Heart right ventricle (tissue), 16 donors: ENCODE measurements around the gene MAGI2. TPM values are rescaled to one million over a fixed set of nuclear protein-coding genes. Genes with fewer than 3 reads are reported as not detected.
"Not testable (repeated sequence)": the region's sequence is repeated elsewhere in the genome, so short reads cannot be mapped to it uniquely, and the experiment has no call there.

ENCODE experiments used
- ATAC-seq, 8 donors: fragments of 200-7000 bp; cut with Tn5 transposase; one replicate each; pipeline ENCODE4 v1.9.1; 2020; ENCODE audit warnings: mild to moderate bottlenecking in 8 of 8, moderate library complexity in 8 of 8, moderate number of reproducible peaks in 1 of 8
- DNase-seq, 2 donors: peaks; one replicate each; pipeline ENCODE4 v3.0.0-alpha.2; 2020
- H3K27ac ChIP-seq, 10 donors: fragments of 200-600 bp; sonication (generic) in 2 of 10; one replicate each; pipeline versions ENCODE4 v1.5.0 to v1.8.0; 2020 to 2022; ENCODE audit warnings: mild to moderate bottlenecking in 3 of 10
- H3K27me3 ChIP-seq, 7 donors: fragments of 200-600 bp; one replicate each; pipeline ENCODE4 v1.8.0; 2021 to 2022; ENCODE audit warnings: mild to moderate bottlenecking in 2 of 7
- H3K36me3 ChIP-seq, 9 donors: fragments of 200-600 bp; sonication (generic) in 1 of 9; one replicate each; pipeline versions ENCODE4 v1.5.0 to v1.8.0; 2020 to 2022; ENCODE audit warnings: mild to moderate bottlenecking in 2 of 9
- H3K4me1 ChIP-seq, 9 donors: fragments of 200-600 bp; sonication (generic) in 1 of 9; one replicate each; pipeline versions ENCODE4 v1.5.0 to v1.8.0; 2020 to 2022; ENCODE audit warnings: mild to moderate bottlenecking in 4 of 9
- H3K4me3 ChIP-seq, 10 donors: fragments of 200-600 bp; sonication (generic) in 2 of 10; one replicate each; pipeline versions ENCODE4 v1.5.0 to v1.8.0; 2020 to 2022; ENCODE audit warnings: mild to moderate bottlenecking in 7 of 10, moderate library complexity in 2 of 10
- H3K9me3 ChIP-seq, 11 donors: fragments of 200-600 bp in 10 of 11; sonication (generic) in 2 of 11; one replicate each; pipeline versions ENCODE4 v1.5.0 to v1.8.0; 2013 to 2022; ENCODE audit warnings: mild to moderate bottlenecking in 2 of 11, control low read depth in 1 of 11, moderate library complexity in 1 of 11
- WGBS, 2 donors: extraction: QIAGEN DNeasy Blood & Tissue Kit; methylation state at CpG; one replicate each; pipeline ENCODE4 v1.1.7; 2013; ENCODE audit warnings: inconsistent platforms in 1 of 2; 5-methylcytosine and 5-hydroxymethylcytosine counted together
- intact Hi-C, 10 donors: fragments of 100-400 bp; cut with DNase I; formaldehyde crosslinking; loops; one replicate each; pipeline versions ENCODE4 v1.11.1 to v1.14.2; 2022
- polyA plus RNA-seq, 2 donors: library from polyadenylated mRNA; stranded (reverse); fragments of 200-250 nt; gene quantifications; one replicate each; pipeline ENCODE4 v1.2.3, GENCODE V29; 2013
- total RNA-seq, 10 donors: library from RNA; stranded (reverse); fragmentation: NEBNext Ultra II Directional in 3 of 10; extraction: Animal tissue kit (Norgen Biotek cat#: 25700) in 3 of 10; gene quantifications; one replicate each; pipeline versions ENCODE4 v1.2.1 to v1.2.4, GENCODE V29; 2021 to 2023
- TF ChIP-seq, protein P1 (sequence below), 9 donors: fragments of 200-600 bp; sonication (generic) in 2 of 9; IDR thresholded peaks; one replicate each; pipeline versions ENCODE4 v1.5.0 to v1.8.0; 2021 to 2022; ENCODE audit warnings: antibody characterized with exemption in 9 of 9, mild to moderate bottlenecking in 5 of 9, moderate library complexity in 1 of 9
- donor health status: Arrhythmogenic right ventricular cardiomyopathy.
- donor health status: ischemic (EF 13 %, LVEDD 7.1; RV severe dilation, severe dysfunction).
- donor health status: healthy with polysubstance abuse.
- donor health status: DM: no; HTN: yes; CAD: no.
- donor health status: DM: no; HTN: no; CAD: no.
- donor health status: ischemic (EF 25% LVEDD 6.9; RV normal size, moderate dysfunction).
- donor health status: ischemic (EF 25% LVEDD 5.7; RV mildly dilated, moderate dysfunction).
- donor health status: healthy.
- donor health status: DM: yes; HTN: yes; CAD: no.
- donor health status: Ischemic cardiomyopathy.
- donor health status: ischemic (EF 35%, LVEDD 5.7; RV mildly dilated, moderate dysfunction).
- donor health status: nonischemic (EF 11% LVEDD 7.7; RV severe dilation, severe dysfunction).
- donor health status: DM: yes; HTN: yes; CAD: no.
- donor health status: PGD.
- donor health status: ischemic (EF 29% LVEDD 5.4; RV normal size, mild dysfunction).
- donor health status: nonischemic (EF 23%, LVEDD 6.1; RV moderate dilation, normal function).

Gene MAGI2
- total and polyA plus RNA-seq, 12 donors: 0.83 to 6.0 (median 4.1) TPM

DNA sequence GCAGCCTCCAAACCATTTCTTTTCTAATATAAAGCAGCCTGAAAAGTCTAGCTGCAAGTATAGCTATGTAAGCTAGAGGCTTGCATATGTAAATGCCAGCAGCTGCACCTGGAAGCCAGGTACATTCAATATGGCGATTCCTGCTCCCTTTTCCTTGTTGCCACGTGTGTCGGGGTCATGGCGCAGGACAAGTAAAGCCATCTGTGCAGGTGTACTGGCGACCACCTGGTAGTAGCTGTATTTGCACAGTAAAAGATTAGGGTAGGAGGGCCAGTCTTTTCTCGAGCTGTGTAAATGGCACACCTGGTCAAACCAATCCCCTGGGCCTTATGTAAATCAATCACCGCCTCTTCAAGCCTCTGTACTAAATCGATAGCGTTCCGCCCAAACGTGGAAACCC lies 484.5 kb downstream of the MAGI2 start:
- Histone ChIP-seq H3K9me3 (no peaks in the 10 kb centered on the region), H3K27ac (no peak overlapping the region), H3K27me3 (no peaks in the 10 kb centered on the region), H3K4me1 (no peaks in the 10 kb centered on the region), H3K4me3 (no peak overlapping the region), H3K36me3 (no peaks in the 10 kb centered on the region)
- intact Hi-C loops: no loop called here
- TF ChIP-seq, protein P1, sequence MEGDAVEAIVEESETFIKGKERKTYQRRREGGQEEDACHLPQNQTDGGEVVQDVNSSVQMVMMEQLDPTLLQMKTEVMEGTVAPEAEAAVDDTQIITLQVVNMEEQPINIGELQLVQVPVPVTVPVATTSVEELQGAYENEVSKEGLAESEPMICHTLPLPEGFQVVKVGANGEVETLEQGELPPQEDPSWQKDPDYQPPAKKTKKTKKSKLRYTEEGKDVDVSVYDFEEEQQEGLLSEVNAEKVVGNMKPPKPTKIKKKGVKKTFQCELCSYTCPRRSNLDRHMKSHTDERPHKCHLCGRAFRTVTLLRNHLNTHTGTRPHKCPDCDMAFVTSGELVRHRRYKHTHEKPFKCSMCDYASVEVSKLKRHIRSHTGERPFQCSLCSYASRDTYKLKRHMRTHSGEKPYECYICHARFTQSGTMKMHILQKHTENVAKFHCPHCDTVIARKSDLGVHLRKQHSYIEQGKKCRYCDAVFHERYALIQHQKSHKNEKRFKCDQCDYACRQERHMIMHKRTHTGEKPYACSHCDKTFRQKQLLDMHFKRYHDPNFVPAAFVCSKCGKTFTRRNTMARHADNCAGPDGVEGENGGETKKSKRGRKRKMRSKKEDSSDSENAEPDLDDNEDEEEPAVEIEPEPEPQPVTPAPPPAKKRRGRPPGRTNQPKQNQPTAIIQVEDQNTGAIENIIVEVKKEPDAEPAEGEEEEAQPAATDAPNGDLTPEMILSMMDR (IDR thresholded peaks at IDR 0.05): no peak
- DNase-seq: no peak
- 86 to 89% methylated on average over 11 of the region's 11 CpGs for WGBS, 2 donors
- ATAC-seq: no peak

GRCh38 chr7:78967561-78967960 lies 485.9 kb downstream of the MAGI2 start:
- H3K4me1 ChIP-seq, H3K27ac ChIP-seq, H3K27me3 ChIP-seq, ATAC-seq, H3K4me3 ChIP-seq, DNase-seq, H3K9me3 ChIP-seq, H3K36me3 ChIP-seq, intact Hi-C loops: not testable (repeated sequence)
- WGBS, 2 donors: 90 to 91% methylated on average over 2 of the region's 2 CpGs

DNA sequence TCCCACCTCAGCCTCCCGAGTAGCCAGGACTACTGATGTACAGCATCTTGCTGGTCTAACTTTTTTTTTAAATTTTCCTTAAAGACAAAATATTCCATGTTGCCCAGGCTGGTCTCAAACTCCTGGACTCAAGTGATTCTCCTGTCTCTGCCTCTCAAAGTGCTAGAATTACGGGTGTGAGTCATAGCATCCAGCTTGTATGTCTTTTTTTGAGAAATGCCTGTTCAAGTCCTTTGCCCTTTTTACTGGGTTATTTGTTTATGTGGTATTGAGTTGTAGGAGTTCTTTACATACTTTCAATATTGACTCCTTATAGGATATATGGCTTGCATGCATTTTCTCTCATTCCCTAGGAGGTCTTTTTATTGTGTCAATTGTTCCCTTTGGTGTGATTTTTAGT lies 486.4 kb downstream of the MAGI2 start:
- Histone ChIP-seq H3K4me1 (no peaks in the 10 kb centered on the region), H3K36me3 (no peaks in the 10 kb centered on the region), H3K4me3 (no peak overlapping the region), H3K9me3 (no peaks in the 10 kb centered on the region), H3K27me3 (no peaks in the 10 kb centered on the region), H3K27ac (no peak overlapping the region)
- ATAC-seq: no peak
- TF ChIP-seq, protein P1 (IDR thresholded peaks at IDR 0.05): no peak
- intact Hi-C loops: no loop called here
- no peak for DNase-seq
- 80 to 83% methylated on average over 2 of the region's 2 CpGs for WGBS, 2 donors

DNA sequence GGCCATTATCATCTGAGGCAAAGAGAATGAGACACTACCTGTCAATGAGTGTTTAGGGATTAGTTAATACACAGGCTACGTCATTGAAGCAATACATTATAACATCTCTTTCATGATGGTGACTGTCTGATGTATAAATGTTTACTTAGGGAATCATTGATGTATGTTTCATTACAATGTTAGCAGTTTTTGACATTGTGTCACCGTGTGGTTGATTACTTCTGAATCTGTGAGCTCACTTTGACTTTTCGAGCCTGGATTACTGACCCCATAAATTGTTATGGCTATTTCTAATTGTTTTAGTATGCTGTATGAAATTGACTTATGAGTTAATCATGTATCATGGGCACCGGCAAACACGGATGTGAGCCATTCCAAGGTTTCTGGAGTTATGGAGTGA lies 494.0 kb downstream of the MAGI2 start:
- H3K9me3 ChIP-seq: no peaks in the 10 kb centered on the region
- WGBS, 2 donors: 91 to 96% methylated on average over 5 of the region's 5 CpGs
- TF ChIP-seq, protein P1 (IDR thresholded peaks at IDR 0.05): no peak
- intact Hi-C loops: no loop called here
- no peak overlapping the region for H3K4me3 ChIP-seq
- H3K36me3 ChIP-seq: no peaks in the 10 kb centered on the region
- H3K4me1 ChIP-seq: no peaks in the 10 kb centered on the region
- ATAC-seq: no peak
- no peaks in the 10 kb centered on the region for H3K27me3 ChIP-seq
- no peak overlapping the region for H3K27ac ChIP-seq
- no peak for DNase-seq

GRCh38 chr7:78955329-78955728 lies 498.1 kb downstream of the MAGI2 start:
- no peaks in the 10 kb centered on the region for H3K4me1 ChIP-seq
- no peaks in the 10 kb centered on the region for H3K9me3 ChIP-seq
- no peak overlapping the region for H3K4me3 ChIP-seq
- no peak overlapping the region for H3K27ac ChIP-seq
- ATAC-seq: no peak
- 93 to 100% methylated on average over 1 of the region's 1 CpG for WGBS, 2 donors
- no peak for DNase-seq
- TF ChIP-seq, protein P1 (IDR thresholded peaks at IDR 0.05): no peak
- no peaks in the 10 kb centered on the region for H3K27me3 ChIP-seq
- intact Hi-C loops: no loop called here
- no peaks in the 10 kb centered on the region for H3K36me3 ChIP-seq
